Stimulated activated CD8-positive, alpha-beta memory T cell treated with anti-CD3 and anti-CD28 coated beads, Interleukin-4, amount 100 ng/mL, for 4 hours (primary cell): ENCODE results near the gene C1QL2.

Experiments used
- DNase-seq, 2 donors: peaks; one replicate each; pipeline ENCODE4 v3.0.0-alpha.2; 2020; ENCODE audit warnings: low read depth in 2 of 2, low spot score in 1 of 2

C1QL2 gene

GRCh38 chr2:119158563-119159347 lies at the start of gene C1QL2:
Gene C1QL2, minus strand, starts transcription at chr2:119158751. Its CDS starts 482 bp downstream, at chr2:119158269.
- no peak for DNase-seq

GRCh38 chr2:119207447-119207846 lies 48.9 kb upstream of the C1QL2 start:
- no peak for DNase-seq

GRCh38 chr2:119206201-119206600 lies 47.6 kb upstream of the C1QL2 start:
- no peak for DNase-seq

- DNase-seq = no peak
Observed at GRCh38 chr2:119205001-119205706, 46.6 kb upstream of the C1QL2 start.

GRCh38 chr2:119204525-119204924 lies 46.0 kb upstream of the C1QL2 start:
- DNase-seq = no peak

GRCh38 chr2:119202610-119203310 lies 44.2 kb upstream of the C1QL2 start:
- no peak for DNase-seq

- no peak for DNase-seq
Observed at GRCh38 chr2:119201815-119202214, 43.3 kb upstream of the C1QL2 start.

GRCh38 chr2:119198240-119198840 lies 39.8 kb upstream of the C1QL2 start:
- DNase-seq = no peak

GRCh38 chr2:119197529-119198239 lies 39.1 kb upstream of the C1QL2 start:
- DNase-seq = no peak

- no peak for DNase-seq
Observed at GRCh38 chr2:119197126-119197405, 38.5 kb upstream of the C1QL2 start.

GRCh38 chr2:119196301-119197125 lies 38.0 kb upstream of the C1QL2 start:
- DNase-seq = no peak

- DNase-seq = no peak
Observed at GRCh38 chr2:119195887-119196286, 37.3 kb upstream of the C1QL2 start.

GRCh38 chr2:119195001-119195400 lies 36.5 kb upstream of the C1QL2 start:
- DNase-seq = no peak

GRCh38 chr2:119192893-119193292 lies 34.3 kb upstream of the C1QL2 start:
- no peak for DNase-seq

- DNase-seq = no peak
Observed at GRCh38 chr2:119190321-119191111, 32.0 kb upstream of the C1QL2 start.

- DNase-seq = no peak
Observed at GRCh38 chr2:119184512-119184911, 26.0 kb upstream of the C1QL2 start.

- DNase-seq = no peak
Observed at GRCh38 chr2:119181791-119182445, 23.4 kb upstream of the C1QL2 start.

- no peak for DNase-seq
Observed at GRCh38 chr2:119181391-119181790, 22.8 kb upstream of the C1QL2 start.

- no peak for DNase-seq
Observed at GRCh38 chr2:119180892-119181291, 22.3 kb upstream of the C1QL2 start.
